Large intestine (tissue), 3 donors: ENCODE measurements around the gene STK39. TPM values are rescaled to one million over a fixed set of nuclear protein-coding genes. Genes with fewer than 3 reads are reported as not detected.

Experiments
- DNase-seq, 2 donors: peaks; one replicate each; pipeline versions ENCODE4 v3.0.0 to v3.0.0-alpha.2; 2013
- H3K27ac ChIP-seq: one replicate; pipeline ENCODE4 v1.5.1; 2013; ENCODE audit warnings: low read length
- H3K27me3 ChIP-seq: 2 replicates; pipeline ENCODE4 v1.6.1; 2013; ENCODE audit warnings: low read length; ENCODE audit not compliant: control insufficient read depth, insufficient read depth
- H3K36me3 ChIP-seq: 2 replicates; pipeline ENCODE4 v1.6.1; 2013; ENCODE audit warnings: low read length; ENCODE audit not compliant: control insufficient read depth, insufficient read depth
- H3K4me1 ChIP-seq: one replicate; pipeline ENCODE4 v1.6.1; 2013; ENCODE audit warnings: low read length; ENCODE audit not compliant: control insufficient read depth, insufficient read depth
- H3K4me3 ChIP-seq: one replicate; pipeline ENCODE4 v1.5.1; 2013; ENCODE audit warnings: low read length
- H3K9me3 ChIP-seq: one replicate; pipeline ENCODE4 v1.6.1; 2013; ENCODE audit warnings: mild to moderate bottlenecking, low read depth, low read length, moderate library complexity; ENCODE audit not compliant: control insufficient read depth
- WGBS: methylation state at CpG from one replicate; pipeline ENCODE4 v1.1.5; 2013; ENCODE audit warnings: low lambda C conversion rate; ENCODE audit not compliant: insufficient coverage; 5-methylcytosine and 5-hydroxymethylcytosine counted together
- polyA plus RNA-seq: library from polyadenylated mRNA; unstranded; fragments of 120-200 nt; gene quantifications from one replicate; pipeline ENCODE4 v1.2.1, GENCODE V29; 2013

STK39 gene
- polyA plus RNA-seq, 1 donor = 22.4 TPM

- no peak overlapping the region for H3K4me3 ChIP-seq
- WGBS = 100% methylated on average over 1 of the region's 4 CpGs
- no peak overlapping the region for H3K27ac ChIP-seq
- peak; percentile 28 to 36 for DNase-seq
- H3K36me3 ChIP-seq = peaks cover 17% of the 10 kb centered on the region
- no peaks in the 10 kb centered on the region for H3K9me3 ChIP-seq
- H3K4me1 ChIP-seq = no peaks in the 10 kb centered on the region
- no peaks in the 10 kb centered on the region for H3K27me3 ChIP-seq
These were observed 127.8 kb downstream of the STK39 start for GRCh38 chr2:168119515-168120141.

- peak; percentile 53 to 57 for DNase-seq
- no peak overlapping the region for H3K4me3 ChIP-seq
- 47% methylated on average over 3 of the region's 10 CpGs for WGBS
- H3K9me3 ChIP-seq = no peaks in the 10 kb centered on the region
- no peaks in the 10 kb centered on the region for H3K27me3 ChIP-seq
- H3K4me1 ChIP-seq = no peaks in the 10 kb centered on the region
- peaks cover 17% of the 10 kb centered on the region for H3K36me3 ChIP-seq
- no peak overlapping the region for H3K27ac ChIP-seq
These were observed 128.5 kb downstream of the STK39 start for GRCh38 chr2:168118733-168119514.

GRCh38 chr2:168116448-168116847, 130.9 kb downstream of the STK39 start:
- no peaks in the 10 kb centered on the region for H3K4me1 ChIP-seq
- DNase-seq = no peak
- no peaks in the 10 kb centered on the region for H3K27me3 ChIP-seq
- WGBS = no CpG with 5 or more reads among the region's 2 CpGs
- no peaks in the 10 kb centered on the region for H3K9me3 ChIP-seq
- H3K36me3 ChIP-seq = peaks cover 9% of the 10 kb centered on the region
- H3K27ac ChIP-seq = no peak overlapping the region
- no peak overlapping the region for H3K4me3 ChIP-seq

GRCh38 chr2:168114619-168115018, 132.8 kb downstream of the STK39 start:
- no peaks in the 10 kb centered on the region for H3K9me3 ChIP-seq
- H3K4me1 ChIP-seq = no peaks in the 10 kb centered on the region
- WGBS = no CpG with 5 or more reads among the region's 7 CpGs
- H3K27me3 ChIP-seq = no peaks in the 10 kb centered on the region
- H3K27ac ChIP-seq = no peak overlapping the region
- no peak overlapping the region for H3K4me3 ChIP-seq
- DNase-seq = no peak
- peaks cover 2% of the 10 kb centered on the region for H3K36me3 ChIP-seq

- Histone ChIP-seq H3K27ac (no peak overlapping the region), H3K9me3 (no peaks in the 10 kb centered on the region), H3K27me3 (no peaks in the 10 kb centered on the region), H3K36me3 (peaks cover 2% of the 10 kb centered on the region), H3K4me1 (no peaks in the 10 kb centered on the region), H3K4me3 (no peak overlapping the region)
- no peak for DNase-seq
- WGBS = no CpG with 5 or more reads among the region's 2 CpGs
These were observed 133.4 kb downstream of the STK39 start for GRCh38 chr2:168114040-168114439.

- Histone ChIP-seq H3K27ac (no peak overlapping the region), H3K4me1 (no peaks in the 10 kb centered on the region), H3K36me3 (peaks cover 9% of the 10 kb centered on the region), H3K4me3 (no peak overlapping the region), H3K27me3 (no peaks in the 10 kb centered on the region), H3K9me3 (no peaks in the 10 kb centered on the region)
- WGBS = no CpG with 5 or more reads among the region's 2 CpGs
- DNase-seq = no peak
These were observed 140.1 kb downstream of the STK39 start for GRCh38 chr2:168107322-168107721.

- Histone ChIP-seq H3K27ac (no peak overlapping the region), H3K36me3 (peaks cover 11% of the 10 kb centered on the region), H3K9me3 (no peaks in the 10 kb centered on the region), H3K27me3 (no peaks in the 10 kb centered on the region), H3K4me3 (no peak overlapping the region), H3K4me1 (no peaks in the 10 kb centered on the region)
- WGBS = no CpG with 5 or more reads among the region's 3 CpGs
- DNase-seq = no peak
These were observed 142.2 kb downstream of the STK39 start for GRCh38 chr2:168105127-168105683.

- 96% methylated on average over 4 of the region's 5 CpGs for WGBS
- Histone ChIP-seq H3K4me3 (no peak overlapping the region), H3K4me1 (no peaks in the 10 kb centered on the region), H3K27me3 (no peaks in the 10 kb centered on the region), H3K27ac (no peak overlapping the region), H3K9me3 (no peaks in the 10 kb centered on the region), H3K36me3 (peaks cover 11% of the 10 kb centered on the region)
- DNase-seq = no peak
These were observed 150.0 kb downstream of the STK39 start for GRCh38 chr2:168097431-168097830.

GRCh38 chr2:168096158-168096557, 151.2 kb downstream of the STK39 start:
- no peaks in the 10 kb centered on the region for H3K27me3 ChIP-seq
- no peak for DNase-seq
- H3K36me3 ChIP-seq = peaks cover 9% of the 10 kb centered on the region
- no CpG with 5 or more reads among the region's 3 CpGs for WGBS
- no peaks in the 10 kb centered on the region for H3K9me3 ChIP-seq
- H3K4me3 ChIP-seq = no peak overlapping the region
- no peaks in the 10 kb centered on the region for H3K4me1 ChIP-seq
- no peak overlapping the region for H3K27ac ChIP-seq

- Histone ChIP-seq H3K4me1 (no peaks in the 10 kb centered on the region), H3K27me3 (no peaks in the 10 kb centered on the region), H3K9me3 (no peaks in the 10 kb centered on the region), H3K4me3 (no peak overlapping the region), H3K27ac (no peak overlapping the region), H3K36me3 (peaks cover 5% of the 10 kb centered on the region)
- no peak for DNase-seq
- WGBS = no CpG with 5 or more reads among the region's 2 CpGs
These were observed 155.4 kb downstream of the STK39 start for GRCh38 chr2:168091986-168092385.
